NT2/D1 (cell line): ENCODE measurements around the gene KCNQ5.

Experiments
- DNase-seq: peaks from one replicate; pipeline ENCODE4 v3.0.0-alpha.2; 2011; ENCODE audit warnings: low read depth, low spot score
- H3K27me3 ChIP-seq: 2 replicates; pipeline ENCODE4 v1.6.0; 2011; ENCODE audit warnings: mild to moderate bottlenecking; ENCODE audit not compliant: insufficient read length, insufficient read depth
- H3K36me3 ChIP-seq: 2 replicates; pipeline ENCODE4 v1.6.1; 2011; ENCODE audit warnings: mild to moderate bottlenecking, low read length, mixed read lengths; ENCODE audit not compliant: insufficient read depth, insufficient read length
- H3K4me1 ChIP-seq: 2 replicates; pipeline ENCODE4 v1.5.1; 2011; ENCODE audit not compliant: insufficient read depth, insufficient read length
- H3K4me3 ChIP-seq: 2 replicates; pipeline ENCODE4 v1.5.1; 2011; ENCODE audit warnings: low read depth; ENCODE audit not compliant: insufficient read length
- H3K9ac ChIP-seq: 2 replicates; pipeline ENCODE4 v1.6.0; 2011; ENCODE audit warnings: low read depth; ENCODE audit not compliant: insufficient read length
- H3K9me3 ChIP-seq: 2 replicates; pipeline ENCODE4 v1.5.1; 2011; ENCODE audit warnings: mild to moderate bottlenecking, low read length; ENCODE audit not compliant: insufficient read depth
- SUZ12 ChIP-seq: IDR thresholded peaks from 2 replicates; pipeline ENCODE4 v1.6.1; 2011; ENCODE audit not compliant: insufficient read length, insufficient read depth; ENCODE audit errors: extremely low read depth
- YY1 ChIP-seq: IDR thresholded peaks from 2 replicates; pipeline ENCODE4 v1.6.1; 2011; ENCODE audit not compliant: insufficient read length, insufficient read depth
- ZNF274 ChIP-seq: IDR thresholded peaks from 2 replicates; pipeline ENCODE4 v1.6.1; 2011; ENCODE audit warnings: mild to moderate bottlenecking, low read depth, low read length

Gene KCNQ5

DNA sequence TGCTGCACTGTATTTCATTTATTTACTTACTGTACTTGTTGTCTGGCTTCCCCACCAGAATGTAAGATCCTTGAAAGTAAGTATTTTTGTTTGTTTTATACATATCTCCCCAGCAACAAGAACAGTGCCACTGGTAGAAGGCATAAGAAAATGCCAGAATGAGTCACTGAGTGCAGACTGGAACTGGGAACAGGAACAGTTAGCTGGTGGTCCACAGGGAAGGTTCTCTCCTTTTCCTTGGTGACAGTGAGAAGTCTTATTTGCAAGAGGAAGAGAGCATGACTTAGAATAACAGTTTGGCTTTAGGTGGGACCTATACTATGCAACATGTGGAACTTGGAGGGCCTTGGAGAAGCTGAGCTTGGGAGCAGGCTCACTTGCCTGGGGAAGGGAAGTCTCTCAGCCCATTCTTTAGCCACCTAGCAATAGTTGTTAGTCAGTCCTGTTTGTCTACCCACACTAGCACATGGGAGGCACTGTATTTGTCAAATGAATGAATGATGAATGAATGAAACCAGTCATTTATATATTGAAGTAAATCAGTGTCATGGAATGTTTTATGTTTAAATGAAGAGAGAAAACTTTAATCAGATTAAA lies 203.5 kb downstream of the KCNQ5 start:
- no peaks in the 10 kb centered on the region for H3K9me3 ChIP-seq
- no peaks in the 10 kb centered on the region for H3K4me1 ChIP-seq
- DNase-seq: no peak
- no peaks in the 10 kb centered on the region for H3K27me3 ChIP-seq
- H3K4me3 ChIP-seq: no peak overlapping the region
- no peak overlapping the region for H3K9ac ChIP-seq
- no peaks in the 10 kb centered on the region for H3K36me3 ChIP-seq
- TF ChIP-seq SUZ12: no peak
- TF ChIP-seq YY1: no peak
- TF ChIP-seq ZNF274: no peak

GRCh38 chr6:72826037-72826436 lies 204.2 kb downstream of the KCNQ5 start:
- Histone ChIP-seq H3K4me3 (no peak overlapping the region), H3K4me1 (no peaks in the 10 kb centered on the region), H3K36me3 (no peaks in the 10 kb centered on the region), H3K9ac (no peak overlapping the region), H3K9me3 (no peaks in the 10 kb centered on the region), H3K27me3 (no peaks in the 10 kb centered on the region)
- TF ChIP-seq YY1 (no peak), SUZ12 (no peak), ZNF274 (no peak)
- DNase-seq: no peak

DNA sequence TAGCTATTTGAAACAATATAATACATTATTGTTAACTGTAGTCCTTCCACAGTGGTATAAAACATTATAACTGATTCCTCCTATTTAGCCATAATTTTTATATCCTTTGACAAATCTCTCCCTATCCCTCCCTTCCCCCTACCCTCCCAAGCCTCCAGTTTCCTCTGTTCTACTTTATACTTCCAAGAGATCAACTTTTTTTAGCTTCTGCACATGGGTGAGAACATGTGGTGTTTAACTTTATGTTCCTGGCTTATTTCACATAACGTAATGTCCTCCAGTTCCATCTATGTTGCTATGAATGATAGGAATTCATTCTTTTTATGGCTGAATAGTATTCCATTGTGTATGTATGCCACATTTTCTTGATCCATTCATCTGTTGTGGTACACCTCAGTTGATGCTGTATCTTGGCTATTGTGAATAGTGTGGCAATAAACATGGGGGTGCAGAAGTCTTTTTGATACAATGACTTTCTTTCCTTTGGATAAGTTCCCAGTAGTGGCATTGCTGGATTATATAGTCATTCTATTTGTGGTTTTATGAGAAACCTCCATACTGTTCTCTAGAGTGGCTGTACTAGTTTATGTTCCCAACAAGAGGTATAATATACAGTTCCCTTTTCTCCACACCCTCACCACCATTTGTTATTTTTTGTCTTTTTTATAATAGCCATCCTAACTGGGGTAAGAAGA lies 205.0 kb downstream of the KCNQ5 start:
- no peak for DNase-seq
- Histone ChIP-seq H3K9me3 (no peaks in the 10 kb centered on the region), H3K9ac (no peak overlapping the region), H3K27me3 (no peaks in the 10 kb centered on the region), H3K36me3 (no peaks in the 10 kb centered on the region), H3K4me1 (no peaks in the 10 kb centered on the region), H3K4me3 (no peak overlapping the region)
- no peak for TF ChIP-seq YY1
- TF ChIP-seq ZNF274: no peak
- no peak for TF ChIP-seq SUZ12

- H3K4me1 ChIP-seq: no peaks in the 10 kb centered on the region
- H3K36me3 ChIP-seq: no peaks in the 10 kb centered on the region
- TF ChIP-seq SUZ12 (no peak), YY1 (no peak), ZNF274 (no peak)
- DNase-seq: no peak
- no peak overlapping the region for H3K4me3 ChIP-seq
- no peak overlapping the region for H3K9ac ChIP-seq
- H3K9me3 ChIP-seq: no peaks in the 10 kb centered on the region
- no peaks in the 10 kb centered on the region for H3K27me3 ChIP-seq
Observed at GRCh38 chr6:72828904-72829303, 207.0 kb downstream of the KCNQ5 start.

- H3K27me3 ChIP-seq: no peaks in the 10 kb centered on the region
- no peaks in the 10 kb centered on the region for H3K9me3 ChIP-seq
- no peaks in the 10 kb centered on the region for H3K36me3 ChIP-seq
- TF ChIP-seq YY1 (no peak), SUZ12 (no peak), ZNF274 (no peak)
- no peak overlapping the region for H3K9ac ChIP-seq
- no peak for DNase-seq
- H3K4me1 ChIP-seq: no peaks in the 10 kb centered on the region
- H3K4me3 ChIP-seq: no peak overlapping the region
Observed at GRCh38 chr6:72832271-72832670, 210.4 kb downstream of the KCNQ5 start.

DNA sequence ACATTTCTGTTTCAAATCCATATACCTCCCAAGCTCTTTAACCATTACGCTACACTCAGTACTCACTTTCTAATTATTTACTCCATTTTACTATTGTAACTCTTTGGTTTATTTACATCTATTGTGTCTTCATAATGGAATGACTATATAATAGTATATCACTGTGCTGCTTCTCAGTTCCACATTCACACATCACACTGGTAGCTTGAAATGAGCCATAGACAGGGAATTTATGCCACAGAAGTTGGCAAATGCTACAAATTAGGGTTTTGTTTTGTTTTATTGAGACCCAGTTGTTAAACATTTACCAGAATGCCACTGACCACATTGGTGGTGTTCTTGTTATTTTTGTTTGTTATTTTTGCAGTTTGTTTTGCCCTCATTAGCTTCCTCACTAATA lies 213.9 kb downstream of the KCNQ5 start:
- Histone ChIP-seq H3K9me3 (no peaks in the 10 kb centered on the region), H3K9ac (no peak overlapping the region), H3K36me3 (no peaks in the 10 kb centered on the region), H3K4me1 (no peaks in the 10 kb centered on the region), H3K27me3 (no peaks in the 10 kb centered on the region), H3K4me3 (no peak overlapping the region)
- DNase-seq: no peak
- TF ChIP-seq ZNF274: no peak
- no peak for TF ChIP-seq SUZ12
- no peak for TF ChIP-seq YY1

GRCh38 chr6:72836971-72837370 lies 215.1 kb downstream of the KCNQ5 start:
- Histone ChIP-seq H3K4me3 (no peak overlapping the region), H3K9ac (no peak overlapping the region), H3K36me3 (no peaks in the 10 kb centered on the region), H3K27me3 (no peaks in the 10 kb centered on the region), H3K4me1 (no peaks in the 10 kb centered on the region), H3K9me3 (no peaks in the 10 kb centered on the region)
- TF ChIP-seq SUZ12 (no peak), ZNF274 (no peak), YY1 (no peak)
- DNase-seq: no peak
